Measurements from ENCODE around the gene CHSY1.

The CHSY1 gene

DNA sequence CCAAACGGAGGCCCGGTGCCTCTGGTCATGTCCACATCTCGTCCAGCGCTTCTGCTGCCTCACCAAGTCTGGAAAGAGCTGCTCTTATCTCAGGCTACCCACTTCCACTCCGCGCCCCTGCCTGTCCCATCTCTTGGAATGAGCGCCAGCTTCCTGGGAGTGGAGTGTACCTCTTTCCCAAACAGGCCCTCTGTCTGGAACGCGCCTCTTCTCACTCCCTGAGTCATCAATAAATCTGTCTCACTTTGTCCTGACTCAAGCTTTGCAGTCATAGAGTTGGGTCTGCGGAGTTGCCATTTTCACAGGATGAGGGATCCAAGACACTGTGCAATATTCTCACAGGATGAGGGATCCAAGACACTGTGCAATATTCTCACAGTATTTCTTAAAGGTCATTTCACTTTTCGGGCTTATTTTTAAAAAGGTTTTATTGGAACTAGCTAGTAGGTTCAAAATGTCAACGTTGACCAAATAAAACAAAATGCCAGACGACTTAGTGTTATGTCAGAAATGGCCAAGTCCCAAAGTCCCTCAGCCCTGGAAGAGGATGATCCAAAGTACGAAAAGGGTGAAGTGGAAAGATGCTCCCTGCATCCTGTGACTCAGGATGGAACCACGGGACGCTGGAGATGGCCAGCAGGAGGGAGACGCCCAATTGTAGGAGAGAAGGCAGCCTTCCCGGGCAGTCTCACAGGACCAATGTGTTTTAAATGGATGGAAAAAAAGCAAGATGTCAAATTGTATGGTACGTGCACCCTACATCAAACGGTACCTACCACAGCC lies 81.1 kb downstream of the CHSY1 start:
- no peak for DNase-seq (ENCODE audit: low spot score)

DNA sequence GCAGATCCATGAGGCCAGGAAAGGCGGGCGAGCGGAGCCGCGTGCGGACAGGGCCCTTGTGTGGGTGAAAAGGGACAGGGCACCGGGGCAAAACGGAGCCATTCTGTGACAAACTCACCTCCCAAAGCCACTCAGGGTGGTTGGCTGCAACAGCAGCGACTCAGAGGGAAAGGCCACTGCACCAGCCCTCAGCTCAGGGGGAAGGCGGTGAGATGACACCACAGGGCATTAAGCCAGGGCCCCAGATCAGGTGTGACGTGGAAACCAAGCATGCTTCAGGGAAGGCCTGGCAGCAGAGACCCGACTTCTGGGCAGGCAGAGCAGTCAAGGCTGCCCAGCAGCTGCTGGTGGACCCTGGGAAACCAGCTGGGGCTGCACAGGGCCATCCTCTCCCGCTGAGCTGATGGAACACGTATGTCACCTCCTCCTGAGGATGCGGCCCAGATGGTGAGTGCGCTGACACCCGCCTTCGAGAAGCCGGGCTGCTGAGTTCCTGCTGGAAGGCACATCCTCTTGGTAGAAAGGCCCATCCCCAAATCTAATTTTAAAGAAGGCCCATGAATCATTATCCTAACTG lies 82.3 kb downstream of the CHSY1 start:
- no peak for DNase-seq (ENCODE audit: low spot score)

DNA sequence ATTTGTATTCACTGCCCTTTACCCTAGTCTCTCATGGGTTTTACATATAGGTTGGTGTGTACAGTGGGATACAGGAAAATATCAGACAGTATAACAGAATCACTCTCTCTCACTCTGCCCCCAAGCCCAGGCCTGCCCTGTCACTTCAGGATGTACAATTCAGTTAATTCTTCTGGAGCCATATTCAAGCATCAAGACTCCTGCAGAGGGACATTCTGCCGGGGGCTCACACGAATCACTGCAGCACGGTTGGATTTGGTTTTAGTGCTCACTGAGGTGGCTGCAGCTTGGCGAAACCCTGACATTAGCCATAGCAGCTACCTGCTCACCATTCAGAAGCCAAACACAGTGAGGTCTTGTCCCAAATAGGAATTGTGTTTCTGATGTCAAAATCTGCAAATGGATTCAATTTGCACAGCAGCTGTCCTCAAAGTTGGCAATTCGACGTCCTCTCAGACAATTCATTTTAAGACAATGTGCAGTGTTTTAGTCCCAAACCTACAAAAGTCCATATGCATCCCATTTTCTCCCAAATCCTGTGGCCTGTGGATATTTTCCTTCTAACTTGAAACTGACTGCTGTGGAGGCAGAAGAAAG lies 82.9 kb downstream of the CHSY1 start:
- DNase-seq (ENCODE audit: low spot score), result no peak

DNA sequence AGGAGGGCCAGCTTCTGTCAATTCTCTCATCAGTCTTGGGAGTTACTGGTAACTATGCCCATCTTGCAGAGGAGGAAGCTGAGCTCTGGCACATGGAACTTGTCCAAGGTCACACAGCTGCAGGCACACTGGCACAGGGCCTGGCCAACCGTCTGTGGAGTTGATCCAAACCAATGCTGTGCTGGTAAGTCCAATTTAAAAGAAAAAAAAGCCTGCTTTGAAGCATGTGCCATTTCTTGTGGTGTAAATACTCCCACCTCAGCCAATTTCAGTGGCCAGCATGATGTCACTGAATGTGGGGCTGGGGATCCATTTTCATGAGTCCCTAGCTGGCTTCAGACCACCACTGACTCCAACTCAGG lies 83.4 kb downstream of the CHSY1 start:
- DNase-seq (ENCODE audit: low spot score), result no peak

DNA sequence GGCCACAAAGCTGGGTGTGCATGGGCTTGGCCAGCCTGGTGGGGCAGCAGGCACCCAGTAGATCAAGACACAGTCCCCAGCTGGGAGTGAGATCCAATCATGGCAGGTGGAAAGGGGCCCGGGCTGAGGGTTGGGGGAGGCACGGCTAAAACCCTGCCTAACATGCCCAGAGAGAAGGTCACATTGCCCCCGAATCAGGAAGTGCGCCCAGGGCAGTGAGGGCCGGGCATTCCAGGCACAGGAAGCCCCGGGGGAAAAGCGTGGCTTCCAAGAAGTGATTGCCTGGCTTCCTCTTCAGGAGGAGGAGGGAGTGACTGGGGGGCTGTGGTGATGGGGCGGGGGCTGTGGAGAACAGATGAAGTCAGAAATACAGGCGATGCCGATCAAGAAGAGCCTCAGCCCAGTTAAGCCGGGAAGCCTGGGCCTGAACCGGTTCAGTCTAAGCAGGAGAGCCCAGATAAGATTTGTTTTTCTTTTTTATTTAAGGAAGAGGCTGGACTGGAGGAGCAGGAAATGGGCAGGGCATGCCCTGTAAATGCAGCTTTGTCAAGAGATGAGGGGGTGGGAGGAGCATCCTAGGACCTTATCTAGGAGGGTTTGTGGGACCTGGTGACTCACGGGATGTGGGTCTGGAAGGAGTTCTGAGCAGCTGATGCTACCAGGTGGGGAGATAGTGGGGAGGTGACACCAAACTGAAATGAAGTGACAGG lies 83.9 kb downstream of the CHSY1 start:
- peak; percentile 88 for DNase-seq (ENCODE audit: low spot score)

DNA sequence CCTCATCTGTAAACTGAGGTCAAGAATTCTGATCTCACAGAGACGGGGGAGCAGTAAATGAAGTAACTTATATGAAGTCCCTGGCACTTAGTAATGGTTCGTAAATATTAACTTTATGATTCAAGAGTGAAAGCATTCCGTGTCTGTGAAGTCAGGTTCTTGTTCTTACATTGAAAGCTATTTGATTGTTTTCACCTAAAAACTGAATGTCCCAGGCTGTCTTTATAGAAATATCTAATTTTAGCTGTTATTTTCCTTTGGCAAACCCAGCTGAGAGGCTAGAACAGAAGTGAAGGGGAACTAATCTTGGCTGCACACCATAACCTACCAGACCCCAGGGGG lies 84.5 kb downstream of the CHSY1 start:
- DNase-seq (ENCODE audit: low spot score), result no peak

DNA sequence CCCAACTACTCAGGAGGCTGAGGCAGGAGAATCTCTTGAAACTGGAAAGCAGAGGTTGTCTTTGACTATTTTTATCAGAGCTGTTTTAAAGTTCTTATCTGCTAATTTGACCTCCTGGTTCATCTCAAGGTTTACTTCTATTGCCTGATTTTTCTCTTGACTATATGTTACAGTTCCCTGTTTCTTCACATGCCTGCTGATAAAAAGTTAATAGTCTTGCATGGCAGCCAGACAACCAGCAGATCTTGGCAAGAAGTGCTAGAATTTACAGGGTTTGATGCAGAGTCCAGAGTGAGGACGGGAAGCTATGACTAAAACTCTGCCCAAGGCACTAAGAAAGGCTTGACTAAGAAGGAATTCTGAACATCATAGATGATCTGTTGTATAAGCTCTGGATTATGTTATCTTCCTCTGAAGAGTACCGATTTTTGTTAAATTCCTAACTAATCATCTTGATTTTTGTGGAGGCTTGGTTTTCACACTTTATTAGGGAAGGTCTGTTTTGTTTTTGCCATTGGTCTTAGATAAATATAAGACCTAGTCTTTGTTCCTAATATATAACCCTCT lies 85.9 kb downstream of the CHSY1 start:
- no peak for DNase-seq (ENCODE audit: low spot score)

DNA sequence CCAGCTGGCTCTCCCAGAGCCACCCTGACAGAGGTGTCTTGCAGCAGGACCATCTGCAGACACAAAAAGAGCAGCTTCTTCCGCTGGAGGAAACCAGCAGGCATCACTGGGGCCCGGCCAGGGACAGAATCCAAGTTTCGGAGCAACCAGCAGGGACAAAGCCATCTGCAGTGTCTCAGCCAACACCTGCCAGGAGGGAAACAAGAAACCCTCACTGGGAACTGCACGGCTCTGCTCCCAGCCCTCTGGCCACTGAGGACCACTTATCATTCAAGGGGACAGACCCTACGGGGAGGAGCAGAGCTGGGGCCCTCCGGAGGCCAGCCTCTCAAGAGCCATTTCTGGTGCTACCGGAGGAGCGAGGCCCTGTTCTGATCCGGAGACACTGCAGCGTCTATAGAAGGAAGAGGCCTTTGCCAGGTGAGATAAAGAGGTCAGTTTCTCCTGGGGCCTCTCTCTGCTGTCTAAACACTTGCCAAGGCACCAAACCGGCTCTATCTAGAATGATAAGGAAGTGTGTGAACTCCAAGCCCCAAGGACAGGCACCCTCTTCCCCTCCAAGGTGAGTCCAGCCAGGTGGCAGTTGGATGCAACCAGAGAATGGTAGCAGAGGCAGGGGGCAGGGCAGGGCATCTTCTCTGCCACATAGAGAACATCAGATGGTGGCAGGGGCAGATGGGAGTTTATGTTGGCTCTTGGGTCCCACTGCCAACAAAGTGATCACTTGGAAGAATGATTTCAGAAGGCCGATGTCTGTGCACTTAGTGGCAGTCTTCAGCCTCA lies 89.0 kb downstream of the CHSY1 start:
- DNase-seq (ENCODE audit: low spot score), result no peak

DNA sequence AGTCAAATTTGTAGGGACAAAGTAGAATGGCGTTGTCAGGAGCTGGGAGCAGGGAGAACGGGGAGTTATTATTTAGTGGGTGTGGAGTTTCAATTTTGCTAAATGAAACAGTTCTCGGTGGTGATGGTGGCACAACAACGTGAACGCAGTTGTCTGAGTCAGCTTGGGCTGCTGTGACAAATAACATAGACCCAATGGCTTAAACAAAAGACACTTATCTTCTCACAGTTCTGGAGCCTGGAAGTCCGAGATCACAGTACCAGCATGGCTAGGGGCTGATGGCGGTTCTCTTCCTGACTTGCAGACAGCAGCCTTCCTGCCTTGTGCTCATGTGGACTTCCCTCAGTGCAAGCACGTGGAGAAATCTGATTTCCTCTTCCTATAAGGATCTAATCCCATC lies 90.2 kb downstream of the CHSY1 start:
- DNase-seq (ENCODE audit: low spot score), result no peak

DNA sequence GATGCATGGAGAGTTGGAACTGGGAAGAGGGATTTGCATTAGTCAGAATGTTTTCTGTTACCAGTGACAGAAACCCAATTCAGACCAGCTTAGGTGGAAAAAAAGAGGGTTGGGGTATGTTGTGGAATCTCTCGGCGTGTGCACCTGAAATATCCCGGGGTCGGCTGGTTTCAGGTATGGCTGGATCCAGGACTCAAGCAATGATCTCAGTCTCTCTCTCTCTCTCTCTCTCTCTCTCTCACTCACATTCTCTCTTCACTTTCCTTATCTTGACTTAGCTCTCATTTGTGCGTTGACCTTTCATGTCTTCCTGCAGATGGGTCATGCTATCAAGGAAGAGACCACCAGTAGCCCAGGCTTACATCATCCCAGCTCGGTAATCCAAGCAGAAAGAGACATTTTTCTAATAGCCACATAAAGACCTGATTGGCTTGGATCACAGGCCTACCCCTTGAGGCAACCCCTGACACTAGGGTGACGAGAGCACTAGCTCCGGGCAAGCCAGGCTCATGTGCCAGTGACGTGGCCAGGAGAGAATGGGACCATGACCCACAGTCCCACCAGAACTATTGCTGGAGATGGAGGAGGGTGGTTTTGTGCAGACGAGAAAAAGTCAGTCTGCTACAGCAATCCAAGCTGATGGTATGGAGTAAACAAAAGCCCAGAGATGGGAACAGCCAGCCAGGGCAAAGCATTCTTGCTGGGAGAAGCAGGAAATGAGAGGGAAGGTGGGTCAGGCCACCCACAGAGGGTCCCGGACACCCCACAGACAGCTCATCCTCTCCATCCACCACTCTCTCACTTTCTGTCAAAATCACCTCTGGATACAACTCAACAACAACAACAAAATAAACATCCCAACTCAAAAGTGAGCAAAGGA lies 91.7 kb downstream of the CHSY1 start:
- no peak for DNase-seq (ENCODE audit: low spot score)

DNA sequence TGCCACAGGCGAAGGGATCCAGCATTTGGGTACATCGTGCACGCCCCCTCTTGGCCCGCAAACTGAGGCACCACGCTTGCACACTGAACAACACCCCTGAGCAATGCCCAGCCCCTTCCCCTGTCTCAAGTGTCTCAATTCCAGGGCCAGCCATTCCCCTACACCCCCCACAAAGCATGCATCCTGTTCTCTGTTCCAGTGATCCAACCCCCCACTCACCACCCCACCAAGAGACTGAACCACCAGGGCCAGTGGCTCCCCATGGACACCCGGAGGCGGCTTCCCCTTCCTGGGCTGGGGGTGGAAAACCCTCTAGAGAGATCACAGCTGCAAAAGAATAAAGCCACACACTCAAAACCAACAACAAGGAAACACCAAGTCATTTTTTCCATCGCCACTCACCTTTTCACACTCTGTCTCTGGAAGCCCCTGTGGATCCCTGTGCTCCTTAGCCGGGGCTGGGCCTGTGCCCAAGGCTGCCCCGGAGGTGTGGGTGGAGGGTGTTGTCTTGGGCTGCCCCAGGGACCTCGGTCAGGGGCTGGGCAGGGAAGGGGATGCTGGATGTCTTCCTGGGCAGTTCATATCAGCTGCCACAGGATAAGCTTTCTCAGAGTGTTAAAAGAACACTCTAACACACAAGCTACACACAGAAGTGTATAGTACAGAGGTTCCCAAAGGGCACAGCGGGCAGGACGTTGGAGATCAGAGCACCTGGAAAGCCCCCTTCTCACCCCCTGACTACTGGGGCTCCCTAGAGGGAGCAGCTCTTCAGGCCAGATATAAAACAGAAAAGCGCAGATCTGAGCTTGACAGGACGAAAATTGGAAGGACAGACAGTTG lies 92.5 kb downstream of the CHSY1 start:
- DNase-seq (ENCODE audit: low spot score), result no peak

DNA sequence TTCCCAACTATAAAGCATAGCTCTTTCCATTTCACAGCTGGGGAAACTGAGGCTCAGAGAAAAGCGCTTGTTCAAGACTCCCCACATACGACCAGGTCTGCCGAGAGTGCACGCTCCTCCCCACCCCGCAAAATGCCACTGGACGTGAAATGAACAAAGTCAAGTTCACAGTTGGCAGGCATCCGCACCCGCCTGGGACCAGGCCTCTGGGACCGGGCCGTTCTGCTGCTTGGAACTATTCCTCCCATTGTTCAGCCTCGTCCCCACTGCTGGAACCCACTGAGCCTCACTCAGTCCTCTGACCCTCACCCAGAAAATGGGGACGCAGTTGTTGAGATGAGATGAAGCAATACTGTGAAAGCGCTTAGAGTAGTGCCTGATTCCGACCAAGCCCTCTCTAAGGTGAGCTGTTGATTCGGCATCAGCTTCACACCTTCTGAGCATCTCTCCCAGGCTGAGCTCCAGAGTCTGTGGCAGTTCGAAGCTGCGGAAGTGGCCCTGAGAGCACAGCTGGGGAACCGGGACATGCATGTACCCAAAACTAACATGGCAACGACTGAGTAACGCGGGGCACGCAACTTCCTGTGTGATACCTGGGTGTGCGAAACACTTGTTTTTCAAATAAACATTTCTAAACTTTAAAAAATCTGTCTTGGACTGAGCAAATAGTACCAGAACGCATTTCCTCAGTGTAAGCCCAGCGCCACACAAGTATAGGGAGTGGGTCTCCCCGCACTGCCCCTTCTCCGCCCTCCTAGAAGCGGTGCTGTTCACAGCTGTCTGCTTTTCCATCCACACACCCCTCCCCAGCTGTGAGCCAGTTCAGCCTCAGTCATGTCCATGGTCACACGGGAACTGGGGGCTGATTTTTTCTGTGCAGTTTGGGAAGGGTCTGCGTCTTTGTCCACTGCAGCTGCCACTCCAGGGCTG lies 93.4 kb downstream of the CHSY1 start:
- DNase-seq (ENCODE audit: low spot score), result no peak

DNA sequence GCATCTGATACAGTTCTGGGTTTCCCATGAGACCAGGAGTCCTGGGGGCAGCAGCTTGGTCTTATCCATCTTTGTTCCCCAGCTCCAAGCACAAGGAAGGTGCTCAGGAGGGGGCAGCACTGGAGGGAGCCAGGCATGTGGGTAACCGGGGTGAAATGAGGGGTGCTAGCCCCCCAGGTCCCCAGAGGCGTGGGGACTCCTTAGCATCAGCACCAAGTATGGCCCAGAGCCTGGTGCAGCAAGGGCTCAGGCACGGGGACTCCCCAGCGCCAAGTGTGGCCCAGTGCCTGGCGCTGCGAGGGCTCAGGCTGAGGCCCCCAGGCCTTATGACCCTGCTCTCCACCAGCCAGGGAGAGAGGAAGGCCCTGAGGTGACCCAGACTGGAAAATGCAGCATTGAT lies 94.1 kb downstream of the CHSY1 start:
- DNase-seq (ENCODE audit: low spot score), result no peak

DNA sequence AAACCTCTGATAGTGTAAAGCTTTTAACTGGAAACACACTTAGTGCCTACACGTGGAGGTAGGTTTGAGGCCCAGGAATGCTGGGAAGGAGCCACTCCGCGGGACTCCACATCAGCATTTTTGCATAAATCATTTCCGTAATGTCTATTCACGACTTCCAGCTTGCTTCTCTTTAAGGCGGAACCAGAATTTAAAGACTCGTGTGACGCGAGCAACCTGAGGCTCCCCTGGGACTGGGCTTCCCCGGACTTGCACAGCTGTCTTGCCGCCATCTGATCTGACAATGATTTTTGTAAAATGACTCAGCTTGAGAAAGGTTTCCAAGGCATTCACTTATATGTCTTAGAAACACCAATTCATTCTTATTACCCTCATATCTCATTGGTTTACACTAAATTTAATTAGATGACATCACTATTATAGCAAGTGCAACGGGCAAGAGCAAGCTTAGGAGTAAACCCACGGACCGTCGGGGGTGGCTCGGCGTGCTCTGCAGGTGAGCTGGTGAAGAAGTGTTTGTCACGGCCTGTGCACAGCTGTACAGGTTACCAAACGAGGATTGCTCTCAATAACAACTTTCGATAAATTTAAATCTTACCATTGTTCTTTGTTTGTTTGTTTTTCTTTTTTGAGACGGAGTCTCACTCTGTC lies 95.2 kb downstream of the CHSY1 start:
- no peak for DNase-seq (ENCODE audit: low spot score)

DNA sequence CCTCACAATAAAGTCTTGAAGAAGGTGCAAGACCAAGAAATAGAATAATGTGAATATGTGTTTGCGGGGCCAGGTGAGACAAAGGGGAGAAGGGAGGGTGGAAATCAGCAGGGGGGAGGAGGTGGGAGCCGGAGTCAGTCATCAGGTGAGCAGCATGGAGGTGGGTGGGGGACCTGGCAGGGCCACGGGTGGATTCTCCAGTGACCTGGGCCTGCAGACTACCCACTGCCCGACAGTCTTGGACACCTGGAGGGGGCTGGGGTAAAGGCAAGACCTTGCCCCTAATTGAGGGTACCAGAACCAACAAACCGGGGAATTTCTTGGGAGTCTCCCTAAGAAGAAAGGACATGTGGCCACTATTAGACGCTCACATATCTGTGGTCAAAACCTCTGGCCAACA lies 95.8 kb downstream of the CHSY1 start:
- DNase-seq (ENCODE audit: low spot score), result no peak

DNA sequence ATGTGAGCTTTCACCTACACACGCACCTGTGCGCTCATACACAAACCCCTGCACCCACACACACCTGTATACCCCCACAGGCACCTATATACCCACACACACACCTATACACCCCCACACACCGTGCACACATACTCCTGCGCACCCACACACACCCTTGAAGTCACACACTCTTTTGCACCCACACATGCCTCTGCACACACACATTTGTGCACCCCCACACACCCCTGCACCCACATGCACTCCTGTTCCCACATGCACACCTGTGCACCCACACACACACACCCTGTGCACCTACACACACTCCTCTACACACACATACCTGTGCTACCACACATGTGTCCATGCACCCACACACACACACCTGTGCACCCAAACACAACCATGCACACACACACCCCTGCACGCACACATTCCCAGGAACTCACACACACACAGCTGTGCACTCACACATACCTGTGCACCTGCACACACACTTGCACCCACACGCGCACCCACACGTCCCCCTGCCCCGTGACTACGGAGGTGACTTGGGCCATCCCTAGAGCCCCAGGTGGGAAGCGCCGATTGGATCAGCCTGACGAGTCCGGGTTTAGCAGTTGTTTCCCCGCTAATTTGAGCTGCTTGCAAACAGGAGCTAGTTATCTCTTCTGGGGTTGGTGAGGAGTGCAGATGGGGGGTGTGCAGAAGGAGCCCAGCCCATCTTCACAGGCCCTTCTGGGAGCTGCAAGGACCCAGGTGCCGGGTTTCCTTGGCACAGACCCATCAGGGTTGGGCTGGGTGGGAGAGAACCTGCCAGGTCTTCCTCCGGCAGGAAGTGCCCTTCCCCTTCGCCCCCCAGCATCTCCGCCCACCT lies 97.8 kb downstream of the CHSY1 start:
- no peak for DNase-seq (ENCODE audit: low spot score)

DNA sequence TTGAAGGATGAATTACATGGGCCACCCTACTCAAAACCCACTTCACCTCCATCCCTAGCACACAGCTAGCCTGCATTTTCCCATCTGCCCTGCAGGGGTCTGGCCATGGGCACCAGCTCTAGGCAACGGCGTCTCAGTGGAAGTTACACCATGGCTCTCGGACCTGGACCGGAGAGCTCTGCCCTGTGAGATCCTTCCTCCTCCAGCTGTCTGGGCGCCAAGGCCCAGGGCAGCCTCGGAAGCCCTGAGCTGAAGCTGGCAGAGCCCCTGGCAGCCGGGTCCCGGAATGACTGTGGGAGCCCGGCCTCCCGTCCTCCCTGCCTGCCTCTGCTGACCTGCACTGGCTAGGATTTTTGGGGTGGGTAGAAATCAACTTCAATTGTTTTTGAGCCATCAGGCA lies 98.9 kb downstream of the CHSY1 start:
- DNase-seq (ENCODE audit: low spot score), result no peak

DNA sequence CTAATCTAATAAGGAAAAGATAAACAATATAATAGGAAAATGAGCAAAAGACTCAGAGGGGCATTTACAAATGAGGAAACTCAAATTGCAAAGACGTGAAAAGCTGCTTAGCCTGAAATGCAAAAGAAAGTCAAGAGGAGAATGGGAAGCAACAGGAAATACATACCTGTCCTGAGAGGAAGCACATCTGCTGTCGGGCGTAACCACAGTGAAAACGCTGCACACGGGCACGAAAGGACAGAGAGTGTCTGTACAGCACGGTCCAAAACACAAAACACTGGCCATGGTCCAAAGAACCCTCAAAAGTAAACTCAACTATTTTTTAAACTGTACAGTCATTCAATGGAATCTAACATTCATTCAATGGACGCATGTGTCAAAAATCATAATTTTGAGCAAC lies 100.6 kb downstream of the CHSY1 start:
- no peak for DNase-seq (ENCODE audit: low spot score)

Measured in LoVo (cell line).